OCI-LY7 (cell line): ENCODE results near the gene FAM184B.

Experiments used
- EZH2phosphoT487 ChIP-seq: fragments of 200-600 bp; sonication (generic); IDR thresholded peaks from 2 replicates; pipeline ENCODE4 v1.6.1; 2018; ENCODE audit warnings: low read depth, borderline replicate concordance, mild to moderate bottlenecking, mixed run types, antibody characterized with exemption, low read length, moderate library complexity, mixed read lengths
- TF ChIP-seq, protein P1 (sequence below): fragments of 200-600 bp; sonication (generic); conservative IDR thresholded peaks from 2 replicates; pipeline ENCODE4 v1.5.1; 2014; ENCODE audit warnings: mild to moderate bottlenecking, antibody characterized with exemption, low read length, moderate library complexity, mixed read lengths

DNA sequence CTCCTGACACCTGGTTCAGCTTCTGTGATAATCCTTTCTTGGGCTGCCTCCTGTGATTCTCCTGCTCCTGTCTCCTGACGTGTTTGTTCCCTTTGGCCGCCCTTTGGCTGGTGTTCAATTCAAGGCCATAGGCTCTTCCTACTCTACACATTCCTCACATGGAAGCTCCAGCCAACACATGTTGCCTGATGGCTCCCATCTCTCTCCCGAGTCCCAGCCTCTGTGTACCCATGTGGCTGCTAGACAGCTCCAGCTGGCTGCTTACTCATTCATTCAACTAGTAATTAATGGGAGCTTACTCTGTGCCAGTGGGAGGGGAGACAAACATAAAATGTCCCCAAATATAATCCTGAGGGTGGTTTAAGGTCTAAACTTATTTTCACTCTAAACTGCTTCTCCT, 176.2 kb downstream of the FAM184B start:
- TF ChIP-seq, protein P1, sequence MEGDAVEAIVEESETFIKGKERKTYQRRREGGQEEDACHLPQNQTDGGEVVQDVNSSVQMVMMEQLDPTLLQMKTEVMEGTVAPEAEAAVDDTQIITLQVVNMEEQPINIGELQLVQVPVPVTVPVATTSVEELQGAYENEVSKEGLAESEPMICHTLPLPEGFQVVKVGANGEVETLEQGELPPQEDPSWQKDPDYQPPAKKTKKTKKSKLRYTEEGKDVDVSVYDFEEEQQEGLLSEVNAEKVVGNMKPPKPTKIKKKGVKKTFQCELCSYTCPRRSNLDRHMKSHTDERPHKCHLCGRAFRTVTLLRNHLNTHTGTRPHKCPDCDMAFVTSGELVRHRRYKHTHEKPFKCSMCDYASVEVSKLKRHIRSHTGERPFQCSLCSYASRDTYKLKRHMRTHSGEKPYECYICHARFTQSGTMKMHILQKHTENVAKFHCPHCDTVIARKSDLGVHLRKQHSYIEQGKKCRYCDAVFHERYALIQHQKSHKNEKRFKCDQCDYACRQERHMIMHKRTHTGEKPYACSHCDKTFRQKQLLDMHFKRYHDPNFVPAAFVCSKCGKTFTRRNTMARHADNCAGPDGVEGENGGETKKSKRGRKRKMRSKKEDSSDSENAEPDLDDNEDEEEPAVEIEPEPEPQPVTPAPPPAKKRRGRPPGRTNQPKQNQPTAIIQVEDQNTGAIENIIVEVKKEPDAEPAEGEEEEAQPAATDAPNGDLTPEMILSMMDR: no peak
- TF ChIP-seq EZH2phosphoT487: no peak
